Adipocyte (in vitro differentiated cells): Measurements from ENCODE around the gene ST8SIA1.

Experiments
- DNase-seq: peaks from one replicate; pipeline ENCODE4 v3.0.0-alpha.2; 2015; ENCODE audit warnings: low read depth
- H3K27me3 ChIP-seq: replicated peaks from 2 replicates; pipeline ENCODE4 v1.7.0; 2013; ENCODE audit warnings: mild to moderate bottlenecking, low read length, moderate library complexity; ENCODE audit not compliant: control insufficient read depth, insufficient read depth
- H3K36me3 ChIP-seq: 2 replicates; pipeline ENCODE4 v1.7.0; 2013; ENCODE audit warnings: low read length, mild to moderate bottlenecking, moderate library complexity; ENCODE audit not compliant: control insufficient read depth, insufficient read depth, severe bottlenecking
- H3K4me1 ChIP-seq: 2 replicates; pipeline ENCODE4 v1.7.0; 2013; ENCODE audit warnings: mild to moderate bottlenecking, low read length, moderate library complexity; ENCODE audit not compliant: control insufficient read depth, insufficient read depth
- H3K4me3 ChIP-seq: 2 replicates; pipeline ENCODE4 v1.7.0; 2013; ENCODE audit warnings: mild to moderate bottlenecking, low read length, moderate library complexity
- H3K9ac ChIP-seq: 2 replicates; pipeline ENCODE4 v1.7.0; 2013; ENCODE audit warnings: mild to moderate bottlenecking, low read length, moderate library complexity
- H3K9me3 ChIP-seq: 2 replicates; pipeline ENCODE4 v1.7.0; 2013; ENCODE audit warnings: mild to moderate bottlenecking, low read length, moderate library complexity; ENCODE audit not compliant: control insufficient read depth

Gene ST8SIA1

DNA sequence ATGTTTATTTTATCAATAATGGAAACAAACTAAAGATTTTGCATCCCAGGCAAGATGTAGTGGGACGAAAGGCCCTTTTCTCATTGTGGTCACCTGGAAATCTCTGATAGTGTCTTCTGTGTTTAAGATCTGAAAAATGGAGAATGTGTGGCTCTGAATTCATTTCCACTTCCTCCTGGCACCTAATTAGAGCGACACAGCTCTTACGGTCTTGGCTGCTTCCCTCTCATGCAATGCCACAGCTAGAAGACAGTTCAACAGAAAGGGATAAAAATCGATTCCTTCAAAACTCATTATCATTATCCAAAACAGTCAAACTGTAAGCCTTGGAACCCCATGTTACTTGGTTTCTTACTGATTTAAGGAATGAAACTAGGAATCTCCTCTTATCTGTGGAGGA lies 9.3 kb downstream of the ST8SIA1 start:
- Histone ChIP-seq H3K36me3 (no peaks in the 10 kb centered on the region), H3K9ac (no peak overlapping the region), H3K27me3 (no peaks in the 10 kb centered on the region), H3K4me3 (no peak overlapping the region), H3K9me3 (no peaks in the 10 kb centered on the region), H3K4me1 (peaks cover 8% of the 10 kb centered on the region)
- DNase-seq: no peak

DNA sequence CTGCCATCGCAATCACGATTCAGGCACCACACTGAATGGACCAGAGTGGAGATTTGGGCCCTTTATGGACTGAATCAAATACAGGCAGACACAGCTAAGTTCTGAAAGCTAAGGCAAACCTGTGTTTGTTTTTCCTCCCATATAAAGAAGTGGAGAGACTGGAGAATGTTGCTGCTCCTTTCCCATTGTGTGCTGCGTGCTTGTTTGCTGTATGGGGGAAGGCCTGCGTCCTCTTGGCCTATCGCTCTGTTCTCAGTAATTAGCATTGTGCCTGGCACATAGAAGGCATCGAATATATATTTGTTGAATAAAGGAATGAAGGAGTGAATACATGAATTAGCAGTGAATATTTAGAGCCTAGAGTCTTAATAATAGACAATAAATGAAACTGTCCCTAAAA lies 12.4 kb downstream of the ST8SIA1 start:
- Histone ChIP-seq H3K9ac (no peak overlapping the region), H3K4me3 (no peak overlapping the region), H3K36me3 (no peaks in the 10 kb centered on the region), H3K9me3 (no peaks in the 10 kb centered on the region), H3K27me3 (no peaks in the 10 kb centered on the region), H3K4me1 (peaks cover 14% of the 10 kb centered on the region)
- DNase-seq: no peak

DNA sequence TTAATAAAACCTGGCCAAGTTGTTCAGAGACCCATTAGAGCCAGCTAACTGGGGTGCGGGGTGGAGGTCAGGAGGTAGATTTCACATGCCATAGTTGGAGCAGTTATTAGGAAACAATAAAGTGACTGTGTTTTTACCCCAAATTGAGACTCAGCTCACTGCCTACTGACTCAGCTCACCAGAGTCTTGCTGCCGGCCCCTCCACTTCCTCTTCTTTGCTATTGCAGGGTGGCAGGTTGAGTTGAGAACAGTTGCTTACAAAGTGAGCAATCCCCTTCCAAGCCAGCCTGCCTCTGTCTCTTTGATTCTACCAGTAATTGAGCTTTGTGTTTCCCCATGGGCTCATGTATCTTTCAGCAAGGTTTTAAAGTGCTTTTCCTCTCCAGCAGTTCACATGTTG lies 12.9 kb downstream of the ST8SIA1 start:
- H3K4me3 ChIP-seq: no peak overlapping the region
- DNase-seq: no peak
- no peak overlapping the region for H3K9ac ChIP-seq
- no peaks in the 10 kb centered on the region for H3K9me3 ChIP-seq
- H3K27me3 ChIP-seq: no peaks in the 10 kb centered on the region
- peaks cover 14% of the 10 kb centered on the region for H3K4me1 ChIP-seq
- H3K36me3 ChIP-seq: no peaks in the 10 kb centered on the region

DNA sequence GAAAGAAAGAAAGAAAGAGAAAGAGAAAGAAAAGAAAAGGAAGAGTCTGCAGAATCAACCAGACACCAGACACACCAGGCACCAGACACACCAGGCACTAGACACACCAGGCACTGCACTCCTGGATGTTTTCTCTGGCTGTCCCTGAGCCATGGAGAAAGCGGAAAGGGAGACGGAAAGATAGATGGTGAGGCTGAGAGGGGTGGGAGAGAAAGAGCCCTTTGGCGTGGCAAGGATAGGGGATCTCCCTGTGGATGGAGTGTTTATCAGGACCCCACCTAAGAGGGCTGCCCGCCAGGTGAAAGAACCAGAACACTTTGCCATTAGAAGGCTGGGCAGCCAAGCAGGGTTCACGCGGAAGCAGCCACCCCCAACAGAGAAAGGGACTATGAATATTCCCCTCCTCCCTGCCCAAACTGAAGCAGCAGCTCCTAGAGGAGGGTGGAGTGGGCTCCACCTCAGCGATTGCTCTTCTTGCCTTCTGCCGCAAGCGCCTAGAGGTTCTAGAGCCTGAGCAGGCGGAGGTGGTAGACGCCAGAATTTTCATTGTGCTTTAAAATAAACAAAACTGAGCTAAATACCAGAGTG lies 13.4 kb downstream of the ST8SIA1 start:
- no peaks in the 10 kb centered on the region for H3K36me3 ChIP-seq
- no peaks in the 10 kb centered on the region for H3K27me3 ChIP-seq
- no peak overlapping the region for H3K4me3 ChIP-seq
- H3K9ac ChIP-seq: no peak overlapping the region
- DNase-seq: no peak
- H3K9me3 ChIP-seq: no peaks in the 10 kb centered on the region
- H3K4me1 ChIP-seq: peaks cover 14% of the 10 kb centered on the region

DNA sequence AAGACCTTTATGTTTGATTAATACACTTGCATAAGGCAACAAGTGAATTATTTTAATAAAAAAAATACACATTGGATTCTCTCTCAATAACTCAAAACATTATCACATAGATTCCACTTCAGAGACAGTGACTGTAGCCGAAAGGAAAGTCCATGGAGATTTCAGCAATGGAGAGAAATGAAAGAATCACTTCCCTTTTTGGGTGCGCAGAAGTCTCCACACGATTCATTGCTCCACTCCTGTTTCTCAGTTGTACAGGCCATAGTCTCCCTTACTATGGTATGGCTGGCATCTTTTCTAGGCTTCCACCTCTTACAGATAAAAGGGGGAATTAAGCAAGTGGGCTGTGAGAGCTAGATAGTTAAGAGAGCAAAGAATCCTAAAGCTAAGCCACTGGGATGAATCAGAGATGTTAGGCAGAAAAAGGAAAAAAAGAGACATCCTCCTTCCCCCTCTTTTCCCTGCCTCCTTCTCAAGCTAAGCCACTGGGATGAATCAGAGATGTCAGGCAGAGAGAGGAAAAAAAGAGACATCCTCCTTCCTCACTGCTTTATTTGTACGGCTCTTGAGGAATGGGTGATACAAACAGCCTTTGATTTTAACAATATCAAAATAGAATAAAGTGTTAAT lies 16.3 kb downstream of the ST8SIA1 start:
- DNase-seq: no peak

DNA sequence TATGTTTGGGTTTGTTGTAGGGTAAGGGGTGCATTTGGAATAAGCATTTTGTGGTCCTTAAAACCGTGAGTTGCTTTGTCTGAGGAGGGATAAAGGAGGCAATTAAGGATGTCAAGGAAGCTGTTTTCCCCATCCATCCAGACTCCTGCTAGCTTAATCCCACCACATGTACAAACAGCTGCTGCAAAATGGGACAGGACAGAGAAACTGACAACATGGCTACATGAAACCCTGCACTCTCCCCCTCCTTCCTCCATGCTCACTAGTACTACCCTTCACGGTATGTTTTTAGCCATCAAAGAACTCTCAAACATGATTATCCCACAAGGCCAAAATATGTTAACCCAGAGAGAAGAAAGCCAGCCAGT lies 20.6 kb downstream of the ST8SIA1 start:
- no peaks in the 10 kb centered on the region for H3K36me3 ChIP-seq
- no peak overlapping the region for H3K4me3 ChIP-seq
- peaks cover 24% of the 10 kb centered on the region for H3K4me1 ChIP-seq
- no peaks in the 10 kb centered on the region for H3K27me3 ChIP-seq
- no peak for DNase-seq
- no peaks in the 10 kb centered on the region for H3K9me3 ChIP-seq
- no peak overlapping the region for H3K9ac ChIP-seq

More for the DNA sequence above, 16.3 kb downstream of the ST8SIA1 start:
- peaks cover 16% of the 10 kb centered on the region for H3K4me1 ChIP-seq
- H3K4me3 ChIP-seq: no peak overlapping the region
- H3K9me3 ChIP-seq: no peaks in the 10 kb centered on the region
- no peaks in the 10 kb centered on the region for H3K36me3 ChIP-seq
- H3K27me3 ChIP-seq: no peaks in the 10 kb centered on the region
- no peak overlapping the region for H3K9ac ChIP-seq

DNA sequence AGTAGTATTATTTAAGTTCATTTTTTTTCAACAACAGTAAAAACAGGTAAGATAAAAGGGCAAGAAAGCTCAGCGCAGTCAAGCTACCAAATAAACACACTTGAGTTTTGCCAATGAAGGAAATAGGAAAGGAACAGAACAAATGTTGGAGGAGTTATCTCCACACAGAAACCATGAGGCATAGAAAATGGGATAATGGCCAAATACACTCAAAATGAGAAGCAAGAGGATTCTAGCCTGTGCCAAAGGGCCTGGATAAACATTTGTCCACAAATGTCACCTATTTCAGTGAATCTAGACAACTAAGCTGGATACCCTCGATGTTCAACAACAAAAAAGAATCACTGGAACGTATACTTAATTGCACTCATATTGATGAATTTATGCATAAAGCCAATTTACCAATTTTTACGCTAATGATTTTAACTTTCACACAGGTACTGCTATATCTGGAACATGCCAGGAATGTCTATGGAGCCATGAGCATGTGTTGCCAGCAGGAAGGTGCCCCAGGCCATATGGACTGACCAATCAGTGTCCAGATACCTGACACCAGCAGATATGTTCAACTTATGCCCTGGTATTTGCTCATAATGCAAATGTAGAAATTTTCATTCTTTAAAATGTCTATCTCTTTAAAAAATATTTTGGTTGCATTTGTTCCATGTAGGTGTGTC lies 21.1 kb downstream of the ST8SIA1 start:
- peaks cover 22% of the 10 kb centered on the region for H3K4me1 ChIP-seq
- H3K36me3 ChIP-seq: no peaks in the 10 kb centered on the region
- H3K9me3 ChIP-seq: no peaks in the 10 kb centered on the region
- DNase-seq: no peak
- H3K4me3 ChIP-seq: no peak overlapping the region
- H3K9ac ChIP-seq: no peak overlapping the region
- no peaks in the 10 kb centered on the region for H3K27me3 ChIP-seq

DNA sequence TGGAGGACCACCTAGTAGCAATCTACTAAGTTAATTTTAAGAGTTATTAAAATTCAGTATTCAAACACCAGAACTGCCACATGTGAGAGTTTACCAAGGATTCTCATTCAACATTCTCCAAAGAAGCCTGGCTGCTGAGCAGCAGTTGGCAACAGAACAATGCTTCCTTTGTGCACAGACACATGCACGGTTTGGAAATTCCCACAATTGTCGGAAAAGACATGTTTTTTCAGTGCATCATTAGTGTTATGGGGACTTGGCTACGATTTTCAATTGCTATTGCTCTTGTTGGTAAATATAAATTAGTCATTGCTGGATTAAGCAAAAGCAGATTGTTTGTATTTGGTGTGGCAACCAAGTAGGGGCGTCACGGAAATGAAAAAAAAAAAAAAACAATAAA lies 22.2 kb downstream of the ST8SIA1 start:
- H3K27me3 ChIP-seq: no peaks in the 10 kb centered on the region
- no peak overlapping the region for H3K9ac ChIP-seq
- no peaks in the 10 kb centered on the region for H3K36me3 ChIP-seq
- no peak overlapping the region for H3K4me3 ChIP-seq
- no peak for DNase-seq
- H3K9me3 ChIP-seq: no peaks in the 10 kb centered on the region
- peaks cover 18% of the 10 kb centered on the region for H3K4me1 ChIP-seq

DNA sequence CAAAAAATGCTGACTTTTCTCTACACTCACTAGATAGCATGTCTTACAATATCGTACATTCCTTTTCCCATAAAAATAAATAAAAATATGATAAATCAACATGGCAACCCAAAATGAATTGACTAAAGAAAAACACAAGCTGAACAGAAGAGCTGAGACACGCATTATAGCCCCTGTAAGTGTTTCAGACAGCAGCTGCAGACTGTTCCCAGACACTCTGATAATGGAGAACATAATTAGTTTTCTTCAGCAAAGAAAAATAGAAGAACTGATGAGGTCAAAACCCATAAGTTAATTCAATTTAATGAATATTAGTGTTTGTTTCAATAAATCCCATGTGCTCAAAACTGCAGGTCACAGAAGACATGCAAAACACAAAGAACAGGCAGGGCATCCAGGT lies 23.8 kb downstream of the ST8SIA1 start:
- H3K27me3 ChIP-seq: no peaks in the 10 kb centered on the region
- H3K4me3 ChIP-seq: no peak overlapping the region
- H3K36me3 ChIP-seq: no peaks in the 10 kb centered on the region
- DNase-seq: no peak
- H3K4me1 ChIP-seq: peaks cover 18% of the 10 kb centered on the region
- H3K9me3 ChIP-seq: peaks cover 6% of the 10 kb centered on the region
- H3K9ac ChIP-seq: no peak overlapping the region

DNA sequence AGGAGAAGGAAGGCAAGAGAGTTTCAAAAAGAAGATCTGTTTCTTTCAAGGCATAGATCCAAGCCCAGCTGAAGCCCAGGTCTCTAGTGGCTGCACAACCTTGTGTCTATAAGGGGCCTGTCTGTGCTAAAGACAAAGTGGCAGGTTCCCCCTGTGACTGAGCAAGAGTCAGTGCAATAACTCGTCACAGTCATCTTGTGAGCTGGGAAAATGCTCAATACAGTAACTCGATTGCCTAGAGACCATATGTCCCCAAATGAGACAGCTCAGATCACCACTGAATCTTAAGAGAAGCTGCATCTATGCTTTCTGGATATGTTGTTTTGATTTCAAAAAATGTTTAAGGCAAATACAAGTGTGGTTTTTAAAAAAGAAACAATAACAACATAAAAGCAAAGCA lies 24.2 kb downstream of the ST8SIA1 start:
- Histone ChIP-seq H3K27me3 (no peaks in the 10 kb centered on the region), H3K9ac (no peak overlapping the region), H3K4me3 (no peak overlapping the region), H3K9me3 (peaks cover 7% of the 10 kb centered on the region), H3K4me1 (peaks cover 18% of the 10 kb centered on the region), H3K36me3 (no peaks in the 10 kb centered on the region)
- DNase-seq: no peak

DNA sequence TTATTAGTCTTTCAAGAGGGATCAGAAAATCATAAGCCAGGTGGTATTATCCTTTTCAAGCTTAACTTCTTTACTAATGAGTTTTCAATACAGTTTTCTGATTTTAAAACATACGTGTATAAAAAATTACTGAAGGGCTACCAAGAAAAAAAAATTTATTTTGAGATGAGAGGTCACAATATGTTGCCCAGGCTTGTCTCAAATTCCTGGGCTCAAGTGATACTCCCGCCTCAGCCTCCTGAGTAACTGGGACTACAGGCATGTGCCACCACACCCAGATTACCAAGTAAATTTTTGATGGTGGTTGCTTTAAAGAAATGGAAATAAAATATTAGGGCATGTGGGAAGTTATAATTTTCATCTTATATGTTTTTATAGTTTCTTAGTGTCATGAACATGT lies 26.7 kb downstream of the ST8SIA1 start:
- H3K4me1 ChIP-seq: peaks cover 13% of the 10 kb centered on the region
- H3K4me3 ChIP-seq: no peak overlapping the region
- H3K9ac ChIP-seq: no peak overlapping the region
- H3K27me3 ChIP-seq: no peaks in the 10 kb centered on the region
- no peak for DNase-seq
- peaks cover 7% of the 10 kb centered on the region for H3K9me3 ChIP-seq
- H3K36me3 ChIP-seq: no peaks in the 10 kb centered on the region
